ENCODE results near the gene DCANP1. TPM values are rescaled to one million over a fixed set of nuclear protein-coding genes. Genes with fewer than 3 reads are reported as not detected.
A peak's percentile ranks its signal among the peaks of the same experiment; 100 is the strongest.

Gene DCANP1
- total RNA-seq, 3 donors from 2014 or later: not detected

GRCh38 chr5:135481909-135482311, 34.8 kb upstream of the DCANP1 start:
- intact Hi-C loops (cut with DNase I, micrococcal nuclease): no loop called here
- no peaks in the 10 kb centered on the region for H3K9me3 ChIP-seq
- no peaks in the 10 kb centered on the region for H3K4me1 ChIP-seq (ENCODE audit: low read depth)
- ATAC-seq (no peak), DNase-seq (no peak)
- no peak overlapping the region for H3K4me3 ChIP-seq
- TF ChIP-seq CTCF (IDR thresholded peaks at IDR 0.05): no peak
- no peaks in the 10 kb centered on the region for H3K36me3 ChIP-seq (ENCODE audit: low read depth)

GRCh38 chr5:135481387-135481786, 34.2 kb upstream of the DCANP1 start:
- DNase-seq: no peak
- no peak overlapping the region for H3K4me3 ChIP-seq
- no peaks in the 10 kb centered on the region for H3K36me3 ChIP-seq (ENCODE audit: low read depth)
- H3K9me3 ChIP-seq: no peaks in the 10 kb centered on the region
- intact Hi-C loops (cut with DNase I, micrococcal nuclease): no loop called here
- no peak for TF ChIP-seq CTCF (IDR thresholded peaks at IDR 0.05)
- no peaks in the 10 kb centered on the region for H3K4me1 ChIP-seq (ENCODE audit: low read depth)
- ATAC-seq: peak; percentile 18

- intact Hi-C loops (cut with DNase I, micrococcal nuclease): no loop called here
- no peak overlapping the region for H3K4me3 ChIP-seq
- H3K36me3 ChIP-seq (ENCODE audit: low read depth): no peaks in the 10 kb centered on the region
These were observed 33.4 kb upstream of the DCANP1 start for GRCh38 chr5:135480511-135480910.

GRCh38 chr5:135478938-135479337, 31.8 kb upstream of the DCANP1 start:
- Histone ChIP-seq H3K4me1 (ENCODE audit: low read depth) (no peaks in the 10 kb centered on the region), H3K36me3 (ENCODE audit: low read depth) (no peaks in the 10 kb centered on the region), H3K9me3 (no peaks in the 10 kb centered on the region), H3K4me3 (no peak overlapping the region)
- DNase-seq: no peak
- intact Hi-C loops (cut with DNase I, micrococcal nuclease): no loop called here
- no peak for TF ChIP-seq CTCF (IDR thresholded peaks at IDR 0.05)
- no peak for ATAC-seq

More at GRCh38 chr5:135480511-135480910, 33.4 kb upstream of the DCANP1 start:
- DNase-seq (no peak), ATAC-seq (no peak)
- no peak for TF ChIP-seq CTCF (IDR thresholded peaks at IDR 0.05)
- H3K4me1 ChIP-seq (ENCODE audit: low read depth): no peaks in the 10 kb centered on the region
- no peaks in the 10 kb centered on the region for H3K9me3 ChIP-seq

GRCh38 chr5:135477613-135478066, 30.5 kb upstream of the DCANP1 start:
- H3K4me3 ChIP-seq: no peak overlapping the region
- no peak for DNase-seq
- TF ChIP-seq CTCF (IDR thresholded peaks at IDR 0.05): no peak
- intact Hi-C loops (cut with DNase I, micrococcal nuclease): no loop called here
- ATAC-seq: no peak
- no peaks in the 10 kb centered on the region for H3K36me3 ChIP-seq (ENCODE audit: low read depth)
- no peaks in the 10 kb centered on the region for H3K4me1 ChIP-seq (ENCODE audit: low read depth)
- H3K9me3 ChIP-seq: no peaks in the 10 kb centered on the region
